ENCODE results near the gene ATP1B2.

GRCh38 chr17:7610641-7611040 is 40.1 kb upstream of the ATP1B2 start:
- no peak for TF ChIP-seq GRHL2 (CRISPR knock-in tag; IDR thresholded peaks at IDR 0.05; ENCODE audit: insufficient replicate concordance, severe bottlenecking)
- TF ChIP-seq NR2C2 (CRISPR knock-in tag; IDR thresholded peaks at IDR 0.05): no peak
- TF ChIP-seq SMAD4 (CRISPR knock-in tag; IDR thresholded peaks at IDR 0.05): no peak
- TF ChIP-seq CTCF (IDR thresholded peaks at IDR 0.05): no peak
- no peak for TF ChIP-seq ESRRA (CRISPR knock-in tag; IDR thresholded peaks at IDR 0.05; ENCODE audit: borderline replicate concordance)
- no peak for TF ChIP-seq NFYB (CRISPR knock-in tag; conservative IDR thresholded peaks at IDR 0.05; ENCODE audit: low read depth)
- TF ChIP-seq, protein P1, sequence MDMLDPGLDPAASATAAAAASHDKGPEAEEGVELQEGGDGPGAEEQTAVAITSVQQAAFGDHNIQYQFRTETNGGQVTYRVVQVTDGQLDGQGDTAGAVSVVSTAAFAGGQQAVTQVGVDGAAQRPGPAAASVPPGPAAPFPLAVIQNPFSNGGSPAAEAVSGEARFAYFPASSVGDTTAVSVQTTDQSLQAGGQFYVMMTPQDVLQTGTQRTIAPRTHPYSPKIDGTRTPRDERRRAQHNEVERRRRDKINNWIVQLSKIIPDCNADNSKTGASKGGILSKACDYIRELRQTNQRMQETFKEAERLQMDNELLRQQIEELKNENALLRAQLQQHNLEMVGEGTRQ (CRISPR knock-in tag; IDR thresholded peaks at IDR 0.05): no peak
- TF ChIP-seq ZNF232 (CRISPR knock-in tag; IDR thresholded peaks at IDR 0.05): no peak

Data from WTC11 (cell line).